Measurements from ENCODE around the gene PRR5L.

- TF ChIP-seq CTCF (IDR thresholded peaks at IDR 0.05) (no peak), POLR2A (IDR thresholded peaks at IDR 0.05) (no peak), EP300 (IDR thresholded peaks at IDR 0.05) (no peak)
Measured at GRCh38 chr11:36452961-36453360, 156.9 kb downstream of the PRR5L start.

All from ovary (tissue), 3 donors.